ENCODE measurements around the gene IGF2R.

DNA sequence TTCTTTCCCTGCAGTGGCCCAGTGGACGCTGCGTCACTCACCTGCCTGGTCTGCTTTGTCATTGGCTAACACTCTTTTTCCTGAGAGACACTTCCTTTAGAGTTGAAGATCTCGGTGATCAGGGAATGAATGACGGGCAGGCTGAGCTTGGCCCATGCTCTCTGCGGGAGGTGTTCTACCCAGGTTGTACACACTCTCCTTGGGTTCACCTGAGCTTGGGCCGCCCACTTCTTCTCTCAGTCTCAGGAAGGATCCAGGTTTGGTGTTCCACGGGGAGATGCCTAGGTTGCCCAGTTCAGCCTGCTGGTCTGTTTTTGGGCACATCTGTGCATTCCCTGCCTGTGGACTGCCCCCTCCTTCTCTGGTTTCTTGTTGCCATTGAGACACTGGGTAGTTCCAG is 86.0 kb downstream of the IGF2R start:
- TF ChIP-seq POLR2A (IDR thresholded peaks at IDR 0.05; ENCODE audit: low read length) (no peak), GATA1 (IDR thresholded peaks at IDR 0.05; ENCODE audit: low read depth, low read length) (no peak)
